ENCODE data around the gene SPATA6L.
A peak's percentile ranks its signal among the peaks of the same experiment; 100 is the strongest.
"Not testable (repeated sequence)": the region's sequence is repeated elsewhere in the genome, so short reads cannot be mapped to it uniquely, and the experiment has no call there.

Gene SPATA6L

DNA sequence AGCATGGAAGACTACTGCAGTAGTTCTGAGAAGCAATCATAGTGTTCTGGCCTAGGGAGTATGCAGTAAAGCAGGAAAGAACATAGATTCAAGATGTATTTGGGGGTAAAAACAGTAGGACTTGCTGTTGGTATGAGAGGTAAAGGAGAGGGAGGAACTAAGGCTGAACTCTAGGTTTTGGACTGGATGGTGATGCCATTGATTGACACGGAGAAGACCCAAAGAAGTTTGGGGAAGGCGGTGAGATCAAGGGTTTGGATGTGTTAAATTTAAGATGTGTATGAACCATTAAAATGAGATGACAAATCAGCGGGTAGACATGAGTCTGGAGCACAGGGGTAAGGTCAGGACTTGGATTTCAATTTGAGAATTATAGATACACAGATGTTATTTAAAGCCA is 11.1 kb upstream of the SPATA6L start:
- no peak for DNase-seq (ENCODE audit: low read depth)

GRCh38 chr9:4674783-4675182 is 8.5 kb upstream of the SPATA6L start:
- peak; percentile 91 for DNase-seq (ENCODE audit: low read depth)

DNA sequence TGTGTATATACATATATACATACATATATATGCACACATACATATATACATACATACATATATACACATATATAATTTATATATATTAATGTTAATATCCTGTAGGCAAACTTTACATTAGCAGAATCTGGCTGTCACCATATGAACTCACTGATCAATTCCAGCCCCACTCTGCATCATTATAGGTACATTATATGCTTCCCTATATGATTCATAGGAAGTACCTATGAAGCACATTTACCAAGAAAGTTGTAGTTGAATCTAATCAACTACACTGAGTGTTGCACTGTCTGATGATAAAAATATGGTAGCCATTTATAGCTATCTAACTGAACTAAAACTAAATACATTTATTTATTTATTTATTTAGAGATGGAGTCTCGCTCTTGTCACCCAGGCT is 5.5 kb upstream of the SPATA6L start:
- no peak for DNase-seq (ENCODE audit: low read depth)

GRCh38 chr9:4670591-4670990 is 4.3 kb upstream of the SPATA6L start:
- no peak for DNase-seq (ENCODE audit: low read depth)

DNA sequence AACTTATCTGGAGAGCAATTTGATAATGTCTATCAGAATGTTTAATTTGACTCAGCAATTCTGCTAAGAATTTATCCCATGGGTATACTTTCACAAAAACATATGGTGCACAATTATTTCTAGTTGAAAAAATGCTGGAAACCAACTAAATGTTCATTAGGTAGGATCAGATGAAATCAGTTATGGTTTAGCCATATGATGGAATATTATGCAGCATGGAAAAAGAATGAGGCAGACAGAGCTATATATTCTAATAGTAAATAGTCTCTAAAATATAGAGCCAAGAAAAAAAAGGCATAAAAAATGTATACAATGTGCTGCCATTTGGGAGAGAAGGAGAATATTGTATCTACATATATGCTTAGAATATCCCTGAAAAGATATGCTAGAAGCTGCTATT is 3.6 kb upstream of the SPATA6L start:
- no peak for DNase-seq (ENCODE audit: low read depth)

DNA sequence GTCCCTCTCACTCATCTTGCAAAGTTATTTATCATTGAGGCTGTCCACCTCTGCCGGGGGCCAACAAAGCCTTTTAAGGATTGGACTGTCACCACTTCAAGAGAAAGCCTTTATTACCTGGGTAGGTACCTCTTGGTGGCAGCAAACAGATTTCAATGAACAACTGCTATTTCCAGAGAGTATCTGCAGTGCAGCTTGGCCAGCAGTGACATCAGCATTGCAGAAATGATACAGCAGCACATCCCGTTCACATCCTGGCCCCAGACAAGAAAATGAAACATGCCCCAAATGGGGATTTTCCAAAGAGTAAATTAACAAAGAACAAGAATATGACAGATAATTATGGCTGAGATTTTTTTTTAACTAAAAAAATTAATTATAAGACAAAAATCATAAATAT is 2.3 kb upstream of the SPATA6L start:
- DNase-seq (ENCODE audit: low read depth): no peak

GRCh38 chr9:4667681-4668080 is 1.4 kb upstream of the SPATA6L start:
- no peak for DNase-seq (ENCODE audit: low read depth)

DNA sequence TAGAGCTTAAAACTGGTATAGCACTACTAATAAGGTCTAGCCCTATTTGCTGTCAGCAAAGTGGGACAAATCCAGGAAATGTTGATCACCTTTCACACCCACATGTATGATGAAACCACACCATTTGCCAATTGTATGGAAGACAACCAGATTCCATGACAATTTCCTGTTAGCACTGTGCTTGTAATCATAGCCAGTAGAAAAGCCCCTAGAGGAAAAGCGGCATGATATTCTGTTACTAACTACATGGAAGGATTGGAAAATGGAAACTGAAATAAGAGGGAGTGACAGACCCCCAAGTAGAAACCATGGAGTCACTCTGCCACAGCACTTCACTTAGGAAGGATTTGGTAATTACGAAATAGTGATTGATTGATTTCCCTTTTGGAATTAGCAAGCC is 923 bp downstream of the SPATA6L start:
- no peak for DNase-seq (ENCODE audit: low read depth)

- DNase-seq (ENCODE audit: low read depth): no peak
These were observed 2.3 kb downstream of the SPATA6L start for GRCh38 chr9:4663956-4664355.

- no peak for DNase-seq (ENCODE audit: low read depth)
These were observed 3.1 kb downstream of the SPATA6L start for GRCh38 chr9:4662989-4663792.

- no peak for DNase-seq (ENCODE audit: low read depth)
These were observed 3.9 kb downstream of the SPATA6L start, which contains the start of gene PLPP6 for GRCh38 chr9:4662108-4662988. Gene PLPP6, plus strand, starts transcription at chr9:4662294. Its CDS starts 82 bp downstream, at chr9:4662376.

DNA sequence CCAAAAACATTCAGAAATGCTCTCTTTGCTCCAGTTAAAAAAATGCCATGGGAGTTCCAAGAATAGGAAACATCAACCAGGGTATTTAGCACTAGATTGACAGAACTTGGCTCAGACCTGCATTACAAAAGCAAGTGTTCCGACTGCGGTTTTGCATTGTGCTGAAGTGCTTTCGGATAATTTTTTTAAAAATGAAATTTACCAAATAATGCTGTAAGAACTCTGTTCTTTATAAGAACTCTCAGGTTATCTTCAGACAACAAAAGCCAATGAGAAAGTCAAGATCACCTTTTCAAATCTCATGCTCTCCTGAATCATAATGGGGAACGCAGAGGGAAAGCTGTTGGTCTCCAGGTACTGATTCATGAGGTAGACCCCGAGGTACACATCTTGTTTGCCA is 4.7 kb downstream of the SPATA6L start:
- DNase-seq (ENCODE audit: low read depth): no peak

GRCh38 chr9:4661165-4661564 is 5.1 kb downstream of the SPATA6L start:
- no peak for DNase-seq (ENCODE audit: low read depth)

DNA sequence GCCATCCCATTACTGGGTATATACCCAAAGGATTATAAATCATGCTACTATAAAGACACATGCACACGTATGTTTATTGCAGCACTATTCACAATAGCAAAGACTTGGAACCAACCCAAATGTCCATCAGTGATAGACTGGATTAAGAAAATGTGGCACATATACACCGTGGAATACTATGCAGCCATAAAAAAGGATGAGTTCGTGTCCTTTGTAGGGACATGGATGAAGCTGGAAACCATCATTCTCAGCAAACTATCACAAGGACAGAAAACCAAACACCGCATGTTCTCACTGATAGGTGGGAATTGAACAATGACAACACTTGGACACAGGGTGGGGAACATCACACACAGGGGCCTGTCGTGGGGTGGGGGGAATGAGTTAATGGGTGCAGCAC is 5.6 kb downstream of the SPATA6L start:
- not testable (repeated sequence) for DNase-seq (ENCODE audit: low read depth)

- DNase-seq (ENCODE audit: low read depth): no peak
These were observed 8.7 kb downstream of the SPATA6L start for GRCh38 chr9:4657426-4658159.

- no peak for DNase-seq (ENCODE audit: low read depth)
These were observed 9.7 kb downstream of the SPATA6L start for GRCh38 chr9:4656621-4657020.

DNA sequence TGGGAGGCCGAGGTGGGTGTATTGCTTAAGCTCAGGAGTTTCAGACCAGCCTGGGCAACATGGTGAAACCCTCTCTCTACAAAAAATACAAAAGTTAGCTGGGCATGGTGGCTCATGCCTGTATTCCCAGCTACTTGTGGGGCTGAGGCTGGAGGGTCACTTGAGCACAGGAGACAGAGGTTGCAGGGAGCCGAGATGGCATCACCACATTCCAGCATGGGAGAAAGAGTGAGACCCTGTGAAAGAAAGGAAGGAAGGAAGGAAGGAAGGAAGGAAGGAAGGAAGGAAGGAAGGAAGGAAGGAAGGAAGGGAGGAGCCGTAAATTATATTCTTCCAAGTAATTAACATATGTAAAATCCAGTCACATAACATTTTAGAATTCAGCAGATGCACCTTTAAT is 10.1 kb downstream of the SPATA6L start:
- DNase-seq (ENCODE audit: low read depth): not testable (repeated sequence)

GRCh38 chr9:4654538-4654937 is 11.7 kb downstream of the SPATA6L start:
- no peak for DNase-seq (ENCODE audit: low read depth)

DNA sequence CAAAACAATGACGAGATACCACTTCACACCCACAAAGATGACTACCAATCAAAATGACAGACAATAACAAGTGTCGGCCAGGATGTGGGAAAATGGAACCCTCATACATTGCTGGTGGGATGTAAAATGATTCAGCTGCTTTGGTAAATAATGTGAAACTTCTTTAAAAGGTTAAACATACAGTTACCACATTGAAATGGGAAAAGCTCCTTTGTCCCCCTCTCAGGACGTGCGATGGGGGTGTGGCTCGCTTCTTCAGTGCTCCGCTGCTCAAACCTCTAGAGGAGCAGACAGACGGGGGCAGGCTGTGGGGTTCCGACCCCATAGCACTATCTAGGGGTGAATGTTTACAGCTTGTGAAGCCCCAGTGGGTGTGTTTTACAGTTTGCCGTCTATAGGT is 12.2 kb downstream of the SPATA6L start:
- no peak for DNase-seq (ENCODE audit: low read depth)

GRCh38 chr9:4642351-4642750 is 23.9 kb downstream of the SPATA6L start:
- no peak for DNase-seq (ENCODE audit: low read depth)

- DNase-seq (ENCODE audit: low read depth): no peak
These were observed 26.3 kb downstream of the SPATA6L start for GRCh38 chr9:4640027-4640426.

- no peak for DNase-seq (ENCODE audit: low read depth)
These were observed 26.9 kb downstream of the SPATA6L start for GRCh38 chr9:4639420-4639819.

Measured in GM04504 (cell line).